Measurements from ENCODE around the gene SPINT2.
"Not testable (repeated sequence)": the region's sequence is repeated elsewhere in the genome, so short reads cannot be mapped to it uniquely, and the experiment has no call there.

The SPINT2 gene

GRCh38 chr19:38243279-38243673 is 21.1 kb upstream of the SPINT2 start:
- DNase-seq: no peak

GRCh38 chr19:38245826-38246498 is 18.4 kb upstream of the SPINT2 start:
- DNase-seq: no peak

- no peak for DNase-seq
Measured at GRCh38 chr19:38247126-38247525, 17.2 kb upstream of the SPINT2 start.

- DNase-seq: peak in 1 of 2 donors; percentile 52
Measured at GRCh38 chr19:38247734-38248268, 16.6 kb upstream of the SPINT2 start.

GRCh38 chr19:38248421-38248820 is 16.0 kb upstream of the SPINT2 start:
- DNase-seq: no peak

GRCh38 chr19:38250428-38250820 is 13.9 kb upstream of the SPINT2 start:
- no peak for DNase-seq

GRCh38 chr19:38250821-38251563 is 13.4 kb upstream of the SPINT2 start:
- peak; percentile 80 to 86 for DNase-seq

GRCh38 chr19:38251564-38252051 is 12.8 kb upstream of the SPINT2 start:
- peak; percentile 44 to 56 for DNase-seq

- DNase-seq: no peak
Measured at GRCh38 chr19:38252385-38252784, 12.0 kb upstream of the SPINT2 start.

GRCh38 chr19:38252941-38253691 is 11.3 kb upstream of the SPINT2 start:
- DNase-seq: peak; percentile 87 to 89

- no peak for DNase-seq
Measured at GRCh38 chr19:38253788-38254187, 10.6 kb upstream of the SPINT2 start.

GRCh38 chr19:38255383-38256014 is 8.9 kb upstream of the SPINT2 start:
- peak in 1 of 2 donors; percentile 46 for DNase-seq

GRCh38 chr19:38261942-38262341 is 2.4 kb upstream of the SPINT2 start:
- not testable (repeated sequence) for DNase-seq

- no peak for DNase-seq
Measured at GRCh38 chr19:38262585-38263268, 1.6 kb upstream of the SPINT2 start.

GRCh38 chr19:38263689-38264485 is 486 bp upstream of the SPINT2 start:
- DNase-seq: no peak

GRCh38 chr19:38265213-38265861 is 964 bp downstream of the SPINT2 start:
- DNase-seq: no peak

GRCh38 chr19:38265921-38266429 is 1.6 kb downstream of the SPINT2 start:
- no peak for DNase-seq

- DNase-seq: no peak
Measured at GRCh38 chr19:38266981-38267597, 2.7 kb downstream of the SPINT2 start.

- no peak for DNase-seq
Measured at GRCh38 chr19:38267761-38268483, 3.5 kb downstream of the SPINT2 start.

All from hippocampal formation (tissue), 2 donors.